Measurements from ENCODE around the gene DCAF11. TPM values are rescaled to one million over a fixed set of nuclear protein-coding genes. Genes with fewer than 3 reads are reported as not detected.

The DCAF11 gene
- total RNA-seq, 2 donors from 2014 or later = 89.2 to 106 TPM

DNA sequence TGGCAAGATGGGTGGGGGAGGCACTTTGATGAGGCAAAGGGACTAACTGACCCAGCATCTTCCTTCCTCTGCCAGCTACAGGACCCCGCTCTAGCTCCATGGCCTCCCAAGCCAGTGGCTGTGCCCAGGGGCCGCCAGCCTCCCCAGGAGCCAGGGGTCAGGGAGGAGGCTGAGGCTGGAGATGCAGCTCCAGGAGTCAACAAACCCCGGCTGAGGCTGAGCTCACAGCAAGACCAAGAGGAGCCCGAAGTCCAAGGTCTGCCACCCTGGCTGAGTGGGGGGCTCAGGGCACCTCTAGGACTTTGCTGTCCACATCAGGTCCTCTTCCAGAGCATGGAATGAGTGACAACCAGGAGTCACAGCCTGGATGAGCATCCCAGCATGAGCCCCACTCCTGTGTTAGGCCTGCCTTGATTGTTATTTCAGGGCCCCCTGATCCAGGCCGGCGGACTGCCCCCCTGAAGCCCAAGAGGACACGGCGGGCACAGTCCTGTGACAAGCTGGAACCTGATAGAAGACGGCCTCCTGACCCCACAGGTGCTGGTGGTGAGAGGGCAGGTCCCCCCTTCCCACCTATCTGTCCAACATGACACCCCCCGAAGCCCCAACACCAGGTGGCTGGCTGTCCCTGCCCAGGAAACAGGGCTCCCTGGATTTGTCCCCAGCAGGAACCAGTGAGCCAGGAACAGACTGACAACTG lies 45.7 kb upstream of the DCAF11 start:
- no peak for DNase-seq
- no peak overlapping the region for H3K4me3 ChIP-seq
- H3K27me3 ChIP-seq = no peaks in the 10 kb centered on the region
- H3K4me1 ChIP-seq = peaks cover 6% of the 10 kb centered on the region
- intact Hi-C loops (cut with DNase I) = no loop called here
- no peak overlapping the region for H3K9ac ChIP-seq (ENCODE audit: low read depth in 2 of 2, low read length in 2 of 2)
- TF ChIP-seq, protein P1, sequence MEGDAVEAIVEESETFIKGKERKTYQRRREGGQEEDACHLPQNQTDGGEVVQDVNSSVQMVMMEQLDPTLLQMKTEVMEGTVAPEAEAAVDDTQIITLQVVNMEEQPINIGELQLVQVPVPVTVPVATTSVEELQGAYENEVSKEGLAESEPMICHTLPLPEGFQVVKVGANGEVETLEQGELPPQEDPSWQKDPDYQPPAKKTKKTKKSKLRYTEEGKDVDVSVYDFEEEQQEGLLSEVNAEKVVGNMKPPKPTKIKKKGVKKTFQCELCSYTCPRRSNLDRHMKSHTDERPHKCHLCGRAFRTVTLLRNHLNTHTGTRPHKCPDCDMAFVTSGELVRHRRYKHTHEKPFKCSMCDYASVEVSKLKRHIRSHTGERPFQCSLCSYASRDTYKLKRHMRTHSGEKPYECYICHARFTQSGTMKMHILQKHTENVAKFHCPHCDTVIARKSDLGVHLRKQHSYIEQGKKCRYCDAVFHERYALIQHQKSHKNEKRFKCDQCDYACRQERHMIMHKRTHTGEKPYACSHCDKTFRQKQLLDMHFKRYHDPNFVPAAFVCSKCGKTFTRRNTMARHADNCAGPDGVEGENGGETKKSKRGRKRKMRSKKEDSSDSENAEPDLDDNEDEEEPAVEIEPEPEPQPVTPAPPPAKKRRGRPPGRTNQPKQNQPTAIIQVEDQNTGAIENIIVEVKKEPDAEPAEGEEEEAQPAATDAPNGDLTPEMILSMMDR (IDR thresholded peaks at IDR 0.05) = no peak
- no peaks in the 10 kb centered on the region for H3K36me3 ChIP-seq
- H3K9me3 ChIP-seq = no peaks in the 10 kb centered on the region
- H3K27ac ChIP-seq = no peak overlapping the region

DNA sequence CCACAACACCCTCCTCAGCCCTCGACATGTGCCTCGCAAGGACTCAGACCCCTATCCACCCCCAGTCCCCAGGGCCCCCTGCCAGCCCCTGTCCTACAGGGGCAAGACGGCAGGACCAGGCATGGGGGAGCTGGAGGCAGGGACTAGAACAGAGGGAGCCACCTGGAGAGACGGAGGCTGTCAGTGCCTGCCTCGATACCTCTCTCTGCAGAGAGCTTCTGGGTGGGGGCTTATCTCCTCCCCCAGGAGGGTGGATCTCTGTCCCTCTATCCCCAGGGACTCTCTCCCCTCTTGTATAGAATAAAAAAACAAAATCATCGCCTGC lies 45.2 kb upstream of the DCAF11 start:
- H3K36me3 ChIP-seq = no peaks in the 10 kb centered on the region
- intact Hi-C loops (cut with DNase I) = no loop called here
- H3K4me3 ChIP-seq = no peak overlapping the region
- no peaks in the 10 kb centered on the region for H3K9me3 ChIP-seq
- no peak overlapping the region for H3K27ac ChIP-seq
- TF ChIP-seq, protein P1 (IDR thresholded peaks at IDR 0.05) = no peak
- no peaks in the 10 kb centered on the region for H3K27me3 ChIP-seq
- H3K4me1 ChIP-seq = peaks cover 6% of the 10 kb centered on the region
- H3K9ac ChIP-seq (ENCODE audit: low read depth in 2 of 2, low read length in 2 of 2) = no peak overlapping the region
- DNase-seq = no peak

DNA sequence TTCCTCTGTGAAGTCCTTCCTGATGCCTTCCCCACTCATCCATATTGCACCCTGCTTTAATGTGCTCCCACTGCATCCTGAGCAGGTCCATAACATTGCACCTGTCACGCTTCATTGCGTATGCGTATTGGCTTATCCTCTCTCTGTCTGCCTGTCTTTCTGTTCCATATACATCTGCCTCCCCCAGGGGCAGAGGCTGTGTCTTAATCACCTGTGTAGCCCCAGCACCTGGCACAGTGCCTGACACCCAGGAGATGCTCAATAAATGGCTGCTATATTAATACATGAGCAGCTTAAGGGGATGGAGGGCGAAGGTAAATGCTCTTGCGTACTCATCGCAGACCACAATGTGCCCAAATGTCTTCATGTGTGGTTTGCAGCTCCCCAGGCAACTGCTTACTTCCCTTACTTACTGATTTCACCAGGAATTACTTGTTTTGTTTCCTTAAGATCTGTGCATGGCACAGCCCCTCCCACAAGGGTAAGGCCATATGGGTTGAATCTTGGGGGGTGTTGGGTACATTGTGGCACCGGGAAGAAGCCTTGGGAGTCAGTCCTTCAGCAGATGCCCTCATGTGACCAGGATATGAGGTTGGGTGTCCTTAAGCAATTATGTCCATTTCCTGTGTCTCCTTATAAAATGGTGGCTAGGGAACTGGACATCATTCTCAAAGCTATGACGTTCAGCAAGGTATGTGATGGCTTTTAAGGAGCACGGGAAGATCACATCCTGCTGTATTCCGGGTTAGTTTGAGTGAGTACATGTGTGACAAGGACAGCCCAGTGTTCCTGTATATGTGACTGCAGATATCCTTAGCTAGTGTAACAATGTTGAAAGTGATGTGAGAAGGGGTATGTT lies 44.1 kb upstream of the DCAF11 start:
- H3K9me3 ChIP-seq = no peaks in the 10 kb centered on the region
- no peak overlapping the region for H3K27ac ChIP-seq
- TF ChIP-seq, protein P1 (IDR thresholded peaks at IDR 0.05) = no peak
- no peak for DNase-seq
- H3K36me3 ChIP-seq = no peaks in the 10 kb centered on the region
- H3K27me3 ChIP-seq = no peaks in the 10 kb centered on the region
- peaks cover 6% of the 10 kb centered on the region for H3K4me1 ChIP-seq
- intact Hi-C loops (cut with DNase I) = no loop called here
- H3K4me3 ChIP-seq = no peak overlapping the region
- no peak overlapping the region for H3K9ac ChIP-seq (ENCODE audit: low read depth in 2 of 2, low read length in 2 of 2)

DNA sequence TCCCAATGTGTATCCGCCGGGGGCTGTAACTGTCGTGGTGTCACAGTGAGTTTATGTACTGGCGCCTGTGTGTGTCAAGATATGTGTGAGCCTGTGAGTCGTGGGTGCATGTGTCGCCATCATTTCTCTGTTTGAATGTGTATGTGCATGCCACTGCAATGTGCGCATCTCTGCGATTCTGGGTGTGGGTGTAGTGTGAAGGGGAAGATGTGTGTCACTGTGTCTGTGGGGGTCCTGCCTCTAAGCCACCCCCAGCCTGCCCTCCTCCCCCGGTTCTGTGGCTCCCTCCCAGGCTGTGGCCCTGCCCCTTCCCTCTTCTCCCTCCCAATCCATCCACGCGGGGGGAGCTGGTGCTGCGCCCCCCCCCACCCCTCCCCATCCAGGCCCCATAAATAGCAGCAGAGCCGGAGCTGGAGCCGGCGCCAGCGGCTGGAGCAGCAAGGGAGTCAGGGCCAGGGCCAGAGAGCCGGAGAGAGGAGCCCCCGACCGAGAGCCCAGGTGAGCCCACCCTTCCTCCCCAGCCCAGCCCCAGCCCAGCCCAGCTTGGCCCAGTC lies 43.4 kb upstream of the DCAF11 start, which contains the start of gene CPNE6:
Gene CPNE6, plus strand, starts transcription at position 419 of the 554 bp plus-strand sequence. CDS start 1,375 bp downstream, outside the sequence.
- Histone ChIP-seq H3K36me3 (no peaks in the 10 kb centered on the region), H3K4me1 (peaks cover 6% of the 10 kb centered on the region), H3K9ac (ENCODE audit: low read depth in 2 of 2, low read length in 2 of 2) (no peak within 1 kb of the TSS), H3K27ac (no peak within 1 kb of the TSS), H3K4me3 (no peak within 1 kb of the TSS), H3K9me3 (no peaks in the 10 kb centered on the region), H3K27me3 (no peaks in the 10 kb centered on the region)
- no peak for DNase-seq
- TF ChIP-seq, protein P1 (IDR thresholded peaks at IDR 0.05) = no peak
- intact Hi-C loops (cut with DNase I) = no loop called here

DNA sequence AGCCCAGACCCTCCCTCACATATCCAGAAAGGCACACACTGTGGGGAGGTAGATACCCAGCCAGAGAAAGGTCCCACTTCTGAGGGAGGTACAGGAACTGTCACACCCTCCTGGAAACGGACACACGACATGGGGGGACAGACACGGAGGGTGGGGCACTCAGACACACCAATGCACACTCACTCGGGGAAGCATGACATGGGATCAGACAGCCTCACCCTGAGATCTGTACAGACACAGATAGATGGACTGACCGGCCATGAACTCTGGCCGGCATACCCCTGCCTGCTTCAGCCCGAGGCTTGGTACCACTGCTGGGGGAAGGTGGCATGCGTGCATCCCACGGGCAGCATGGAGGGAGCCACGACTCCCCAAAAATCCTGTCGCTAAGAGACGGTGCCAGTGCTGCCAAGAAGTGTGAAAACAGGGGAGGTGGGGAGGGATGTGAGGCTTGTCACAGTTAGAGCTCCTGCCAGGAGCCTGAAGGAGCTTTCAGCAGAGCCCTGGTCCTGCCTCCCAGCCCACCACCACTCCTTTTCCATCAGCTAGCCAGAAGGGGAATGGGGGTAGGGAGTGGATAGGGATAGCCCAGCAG lies 42.6 kb upstream of the DCAF11 start:
- H3K27me3 ChIP-seq = no peaks in the 10 kb centered on the region
- intact Hi-C loops (cut with DNase I) = no loop called here
- H3K9me3 ChIP-seq = no peaks in the 10 kb centered on the region
- no peaks in the 10 kb centered on the region for H3K36me3 ChIP-seq
- no peak for DNase-seq
- TF ChIP-seq, protein P1 (IDR thresholded peaks at IDR 0.05) = no peak
- H3K4me1 ChIP-seq = peaks cover 5% of the 10 kb centered on the region
- H3K27ac ChIP-seq = no peak overlapping the region
- H3K4me3 ChIP-seq = no peak overlapping the region
- H3K9ac ChIP-seq (ENCODE audit: low read depth in 2 of 2, low read length in 2 of 2) = no peak overlapping the region
